ENCODE measurements around the gene LY6G6C. TPM values are rescaled to one million over a fixed set of nuclear protein-coding genes. Genes with fewer than 3 reads are reported as not detected.

LY6G6C gene
- total RNA-seq, 4 donors from 2014 or later = 1.4 TPM; not detected in 3

DNA sequence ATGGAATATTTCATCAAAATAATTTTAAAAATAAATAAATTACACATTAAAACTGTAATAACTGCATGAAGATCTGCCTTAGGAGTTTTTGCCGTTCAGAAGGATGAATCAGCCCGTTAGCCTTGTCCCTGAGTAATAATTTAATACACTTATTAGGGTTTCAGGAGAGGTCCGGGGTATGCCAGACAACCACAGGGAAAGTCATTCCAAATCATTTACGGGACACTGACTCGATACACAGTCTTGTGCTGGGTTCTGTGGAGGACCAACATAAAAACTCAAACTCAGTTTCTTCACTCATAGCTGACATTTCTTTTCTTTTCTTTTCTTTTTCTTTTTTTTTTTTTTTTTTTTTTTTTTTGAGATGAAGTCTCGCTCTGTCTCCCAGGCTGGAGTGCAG lies 15.6 kb downstream of the LY6G6C start:
- intact Hi-C loops (cut with DNase I; ENCODE audit: low total_unique reads) = no loop called here
- Histone ChIP-seq H3K4me1 (peaks cover 7 to 9% of the 10 kb centered on the region in 2 donors), H3K27me3 (no peaks in the 10 kb centered on the region), H3K36me3 (no peaks in the 10 kb centered on the region), H3K9me3 (no peaks in the 10 kb centered on the region), H3K4me3 (no peak overlapping the region), H3K27ac (no peak overlapping the region)
- no peak for TF ChIP-seq POLR2A (IDR thresholded peaks at IDR 0.05)
- TF ChIP-seq, protein P1, sequence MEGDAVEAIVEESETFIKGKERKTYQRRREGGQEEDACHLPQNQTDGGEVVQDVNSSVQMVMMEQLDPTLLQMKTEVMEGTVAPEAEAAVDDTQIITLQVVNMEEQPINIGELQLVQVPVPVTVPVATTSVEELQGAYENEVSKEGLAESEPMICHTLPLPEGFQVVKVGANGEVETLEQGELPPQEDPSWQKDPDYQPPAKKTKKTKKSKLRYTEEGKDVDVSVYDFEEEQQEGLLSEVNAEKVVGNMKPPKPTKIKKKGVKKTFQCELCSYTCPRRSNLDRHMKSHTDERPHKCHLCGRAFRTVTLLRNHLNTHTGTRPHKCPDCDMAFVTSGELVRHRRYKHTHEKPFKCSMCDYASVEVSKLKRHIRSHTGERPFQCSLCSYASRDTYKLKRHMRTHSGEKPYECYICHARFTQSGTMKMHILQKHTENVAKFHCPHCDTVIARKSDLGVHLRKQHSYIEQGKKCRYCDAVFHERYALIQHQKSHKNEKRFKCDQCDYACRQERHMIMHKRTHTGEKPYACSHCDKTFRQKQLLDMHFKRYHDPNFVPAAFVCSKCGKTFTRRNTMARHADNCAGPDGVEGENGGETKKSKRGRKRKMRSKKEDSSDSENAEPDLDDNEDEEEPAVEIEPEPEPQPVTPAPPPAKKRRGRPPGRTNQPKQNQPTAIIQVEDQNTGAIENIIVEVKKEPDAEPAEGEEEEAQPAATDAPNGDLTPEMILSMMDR (IDR thresholded peaks at IDR 0.05) = no peak
- no peak for DNase-seq

DNA sequence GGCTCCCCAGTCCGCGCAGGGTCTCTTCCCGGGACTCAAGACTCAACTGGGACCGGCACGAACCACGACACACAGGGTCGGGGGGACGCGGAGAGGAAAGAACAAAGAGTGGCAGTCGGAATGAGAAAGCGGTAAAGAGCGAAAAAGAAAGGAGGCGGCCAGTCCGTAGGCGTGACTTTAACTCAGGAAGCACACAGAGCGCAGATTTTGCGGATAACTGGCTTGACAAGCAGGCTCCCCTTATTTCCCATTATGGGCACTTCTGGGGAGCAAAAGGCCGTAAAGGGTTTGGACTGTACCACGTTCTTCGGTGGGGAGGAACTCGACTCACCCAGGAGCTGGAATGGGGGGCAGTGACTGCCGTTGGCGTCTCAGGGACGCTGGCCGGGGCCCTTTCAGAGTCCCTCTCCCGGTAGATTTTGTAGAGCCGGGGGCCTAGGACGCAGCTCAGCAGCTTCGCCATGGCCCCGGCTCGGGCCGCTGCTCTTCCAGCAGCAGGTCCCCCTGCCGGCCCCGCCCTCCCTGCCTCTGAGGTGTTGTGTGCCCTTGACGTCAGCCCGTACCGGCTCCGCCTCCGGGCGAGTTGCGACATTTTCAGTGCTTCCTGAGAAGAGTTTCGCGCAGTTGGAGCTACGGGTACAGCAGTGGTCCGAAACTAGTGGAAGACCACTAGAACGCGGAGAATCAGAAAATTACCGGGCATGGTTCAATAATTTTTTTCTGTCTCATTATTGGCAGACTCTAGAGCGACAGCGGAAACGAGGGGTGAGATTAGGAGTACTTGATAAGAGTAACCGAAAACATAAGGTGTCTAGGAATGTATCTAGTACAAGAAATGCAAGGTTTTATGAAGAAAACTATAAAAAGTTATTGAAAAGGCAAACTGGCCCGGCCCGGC lies 18.5 kb downstream of the LY6G6C start, which contains the start of gene ABHD16A:
TSS of gene ABHD16A (minus strand) at position 506 of the 898 bp plus-strand sequence. CDS start at position 463, 43 bp downstream.
- TF ChIP-seq POLR2A (IDR thresholded peaks at IDR 0.05) = peak; percentile 98 to 99
- TF ChIP-seq, protein P1 (IDR thresholded peaks at IDR 0.05) = peak; percentile 6 to 24 (median 16)

DNA sequence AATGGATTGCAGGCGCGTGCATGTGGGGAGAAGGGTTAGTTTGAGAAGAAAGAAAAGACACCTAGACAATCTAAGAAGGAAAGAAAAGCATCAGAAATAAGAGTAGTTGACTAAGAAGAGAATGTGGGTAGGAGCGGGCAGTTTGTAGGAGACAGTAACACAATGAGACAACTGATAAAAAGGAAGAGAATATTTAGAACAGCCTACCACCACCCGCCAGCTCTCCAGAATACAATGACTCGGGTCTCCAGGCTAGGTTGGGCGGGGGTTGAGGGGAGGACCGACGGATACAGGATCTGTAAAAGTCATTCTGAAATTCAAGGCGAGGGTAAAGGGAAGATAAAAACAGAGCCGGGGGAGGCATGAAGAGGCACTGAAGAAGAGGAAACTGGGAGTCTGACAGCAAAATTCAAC lies 19.1 kb downstream of the LY6G6C start:
- intact Hi-C loops (cut with DNase I; ENCODE audit: low total_unique reads) = loop anchor here (5.0 kb wide), 1 partner anchor 935 kb away; no protein-coding TSS in a partner anchor
- peaks cover 7 to 9% of the 10 kb centered on the region in 2 donors for H3K4me1 ChIP-seq
- no peaks in the 10 kb centered on the region for H3K36me3 ChIP-seq
- no peak for TF ChIP-seq POLR2A (IDR thresholded peaks at IDR 0.05)
- TF ChIP-seq, protein P1 (IDR thresholded peaks at IDR 0.05) = no peak
- DNase-seq = no peak
- no peaks in the 10 kb centered on the region for H3K27me3 ChIP-seq
- H3K4me3 ChIP-seq = peak overlapping the region; percentile 79 to 82
- no peaks in the 10 kb centered on the region for H3K9me3 ChIP-seq
- H3K27ac ChIP-seq = peak overlapping the region; percentile 96 to 98

More for the DNA sequence above, 18.5 kb downstream of the LY6G6C start, which contains the start of gene ABHD16A:
- H3K4me3 ChIP-seq = peak within 1 kb of the TSS; percentile 79 to 82
- no peaks in the 10 kb centered on the region for H3K36me3 ChIP-seq
- H3K27ac ChIP-seq = peak within 1 kb of the TSS; percentile 96 to 98
- DNase-seq = peak; percentile 99
- H3K4me1 ChIP-seq = peaks cover 7 to 9% of the 10 kb centered on the region in 2 donors
- intact Hi-C loops (cut with DNase I; ENCODE audit: low total_unique reads) = loop anchor here (5.0 kb wide), 1 partner anchor 936 kb away; no protein-coding TSS in a partner anchor
- no peaks in the 10 kb centered on the region for H3K9me3 ChIP-seq
- no peaks in the 10 kb centered on the region for H3K27me3 ChIP-seq

DNA sequence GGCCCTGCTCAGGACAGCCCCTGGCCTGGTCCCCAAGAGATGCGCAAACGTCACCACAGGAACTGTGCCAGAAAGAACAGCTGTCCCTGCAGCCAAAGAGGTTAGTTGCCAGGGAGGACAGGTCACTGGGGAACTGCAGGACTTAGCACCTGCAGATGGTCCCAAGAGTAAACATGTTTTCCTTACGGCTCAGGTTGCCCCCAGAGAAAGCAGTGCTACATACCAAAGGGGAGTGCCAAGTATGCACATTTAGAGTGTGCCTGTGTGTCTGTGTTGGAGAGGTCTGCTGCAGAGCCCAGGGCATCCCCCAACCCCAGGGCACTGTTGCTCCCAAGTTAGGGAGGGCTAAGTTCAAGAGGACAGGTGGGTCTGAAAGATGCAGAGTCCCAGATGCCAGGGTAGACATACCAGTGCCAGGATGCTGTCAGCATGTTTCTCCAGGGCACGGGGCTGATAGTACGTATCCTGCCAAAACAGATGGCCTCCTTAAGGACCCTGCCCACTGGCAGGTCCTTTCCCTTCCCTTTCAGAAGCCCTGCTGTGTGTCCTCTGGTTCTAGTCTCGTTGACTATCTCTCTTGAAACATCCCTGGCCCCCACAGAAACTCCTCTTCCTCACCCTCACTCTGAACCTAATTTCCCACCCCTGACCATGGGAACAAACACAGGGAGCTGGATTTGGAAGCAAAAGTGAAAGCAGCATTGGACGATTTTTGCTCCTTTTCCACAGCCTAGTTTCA lies 19.7 kb downstream of the LY6G6C start:
- intact Hi-C loops (cut with DNase I; ENCODE audit: low total_unique reads) = loop anchor here (5.0 kb wide), 1 partner anchor 935 kb away; no protein-coding TSS in a partner anchor
- Histone ChIP-seq H3K27ac (peak overlapping the region; percentile 96 to 98), H3K36me3 (no peaks in the 10 kb centered on the region), H3K27me3 (no peaks in the 10 kb centered on the region), H3K4me3 (peak overlapping the region; percentile 79 to 82), H3K4me1 (peaks cover 7 to 9% of the 10 kb centered on the region in 2 donors), H3K9me3 (no peaks in the 10 kb centered on the region)
- DNase-seq = no peak
- TF ChIP-seq, protein P1 (IDR thresholded peaks at IDR 0.05) = no peak
- TF ChIP-seq POLR2A (IDR thresholded peaks at IDR 0.05) = no peak
